Activated naive CD4-positive, alpha-beta T cell treated with anti-CD3 and anti-CD28 coated beads, Interleukin-2, amount 50 U/mL, for 72 hours (primary cell): ENCODE measurements around the gene SIRPA. TPM values are rescaled to one million over a fixed set of nuclear protein-coding genes. Genes with fewer than 3 reads are reported as not detected.
"Not testable (repeated sequence)": the region's sequence is repeated elsewhere in the genome, so short reads cannot be mapped to it uniquely, and the experiment has no call there.

ENCODE experiments used
- ATAC-seq, 2 donors: fragments of 150-1000 bp; cut with Tn5 transposase; 2 replicates each; pipeline ENCODE4 v1.10.0; 2021; ENCODE audit warnings: mild to moderate bottlenecking in 2 of 2, moderate library complexity in 2 of 2
- DNase-seq, 2 donors: peaks; one replicate each; pipeline ENCODE4 v3.0.0; 2021 to 2022; ENCODE audit warnings: low spot score in 2 of 2
- H3K27ac Mint-ChIP-seq, 2 donors: one replicate each; pipeline ENCODE4 v1.8.0; 2022; ENCODE audit warnings: mild to moderate bottlenecking in 2 of 2, mixed read lengths in 2 of 2
- H3K36me3 Mint-ChIP-seq, 2 donors: one replicate each; pipeline ENCODE4 v1.8.0; 2022; ENCODE audit warnings: mixed read lengths in 2 of 2
- H3K9me3 Mint-ChIP-seq, 2 donors: one replicate each; pipeline ENCODE4 v1.8.0; 2022; ENCODE audit warnings: mixed read lengths in 2 of 2
- total RNA-seq, 2 donors: library from RNA; stranded (reverse); gene quantifications; one replicate each; pipeline ENCODE4 v1.2.3, GENCODE V29; 2022

Gene SIRPA
- total RNA-seq, 2 donors from 2014 or later, result 0.12 TPM; not detected in 1

DNA sequence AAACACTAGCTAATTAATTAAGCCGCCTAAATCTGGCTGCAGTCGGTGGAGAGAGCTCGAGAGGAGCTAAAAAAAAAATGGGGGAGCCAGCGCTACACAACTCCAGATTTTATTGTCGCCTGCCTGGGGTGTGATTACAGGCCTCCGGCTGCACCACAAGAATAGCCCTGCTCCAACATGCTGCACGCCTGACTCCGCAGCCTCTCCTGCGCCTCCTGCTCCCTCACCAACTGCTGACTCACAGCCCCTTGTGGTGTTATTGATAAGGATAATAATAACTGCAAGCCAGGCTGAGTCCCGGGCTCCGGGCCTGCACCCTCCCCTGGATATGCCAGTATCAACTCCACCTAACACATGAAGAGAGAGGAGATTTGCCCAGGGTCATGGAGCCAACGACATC lies 16.8 kb downstream of the SIRPA start:
- no peak for DNase-seq
- no peak for ATAC-seq
- no peaks in the 10 kb centered on the region for H3K36me3 Mint-ChIP-seq
- no peaks in the 10 kb centered on the region for H3K9me3 Mint-ChIP-seq
- H3K27ac Mint-ChIP-seq, result no peak overlapping the region

DNA sequence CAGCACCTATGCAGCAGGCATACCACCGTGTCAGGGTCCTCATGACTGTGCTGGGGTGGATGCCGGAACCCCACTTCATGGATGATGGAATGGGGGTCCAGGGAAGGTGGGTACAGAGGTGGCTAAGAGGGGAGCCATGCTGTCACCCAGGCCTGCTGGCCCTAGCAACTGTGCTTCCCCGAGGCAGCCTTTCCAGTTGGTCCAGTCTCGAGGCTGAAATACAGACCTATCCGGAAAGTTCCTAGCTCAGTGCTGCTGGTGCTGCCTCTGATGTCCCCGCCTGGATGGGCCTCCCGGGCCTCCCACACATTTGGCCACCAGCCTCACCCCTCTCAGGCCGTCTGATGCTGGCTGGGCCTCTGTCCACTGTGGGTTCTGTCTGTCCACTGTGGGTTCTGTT lies 17.4 kb downstream of the SIRPA start:
- DNase-seq (no peak), ATAC-seq (no peak)
- Mint-ChIP-seq H3K9me3 (no peaks in the 10 kb centered on the region), H3K27ac (no peak overlapping the region), H3K36me3 (no peaks in the 10 kb centered on the region)

DNA sequence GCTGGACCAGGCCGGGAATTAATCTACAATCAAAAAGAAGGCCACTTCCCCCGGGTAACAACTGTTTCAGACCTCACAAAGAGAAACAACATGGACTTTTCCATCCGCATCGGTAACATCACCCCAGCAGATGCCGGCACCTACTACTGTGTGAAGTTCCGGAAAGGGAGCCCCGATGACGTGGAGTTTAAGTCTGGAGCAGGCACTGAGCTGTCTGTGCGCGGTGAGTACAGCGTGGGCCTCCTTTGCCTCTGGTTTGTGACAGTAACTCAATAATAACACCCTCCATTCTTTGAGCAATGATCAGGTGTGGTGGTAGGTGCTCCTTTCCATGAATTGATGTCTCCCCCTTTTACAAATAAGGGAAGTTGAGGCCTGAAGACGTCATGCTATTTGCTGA lies 20.0 kb downstream of the SIRPA start:
- peak overlapping the region in 1 of 2 donors; percentile 1 for H3K27ac Mint-ChIP-seq
- H3K9me3 Mint-ChIP-seq, H3K36me3 Mint-ChIP-seq, DNase-seq, ATAC-seq: not testable (repeated sequence)

DNA sequence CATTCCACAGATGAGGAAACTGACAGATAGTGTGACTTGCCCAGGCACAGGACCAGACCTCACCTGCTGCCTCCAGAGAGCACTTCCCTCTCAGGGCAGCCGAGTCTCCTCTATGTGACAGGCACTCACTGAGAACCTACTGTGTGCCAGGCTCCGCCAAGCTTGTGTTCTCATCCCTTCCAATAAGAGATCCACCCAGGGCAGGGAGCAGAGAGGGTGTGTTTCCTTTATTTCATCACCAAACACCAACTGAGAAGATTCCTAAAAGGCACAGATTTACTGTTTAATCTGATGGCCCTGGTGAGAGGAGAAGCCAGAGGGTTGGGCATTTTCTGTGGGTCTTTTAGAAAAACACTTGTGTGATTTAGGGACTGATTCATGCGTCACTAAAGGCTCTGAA lies 20.5 kb downstream of the SIRPA start:
- no peaks in the 10 kb centered on the region for H3K9me3 Mint-ChIP-seq
- DNase-seq (no peak), ATAC-seq (no peak)
- H3K27ac Mint-ChIP-seq, result peak overlapping the region in 1 of 2 donors; percentile 1
- no peaks in the 10 kb centered on the region for H3K36me3 Mint-ChIP-seq

DNA sequence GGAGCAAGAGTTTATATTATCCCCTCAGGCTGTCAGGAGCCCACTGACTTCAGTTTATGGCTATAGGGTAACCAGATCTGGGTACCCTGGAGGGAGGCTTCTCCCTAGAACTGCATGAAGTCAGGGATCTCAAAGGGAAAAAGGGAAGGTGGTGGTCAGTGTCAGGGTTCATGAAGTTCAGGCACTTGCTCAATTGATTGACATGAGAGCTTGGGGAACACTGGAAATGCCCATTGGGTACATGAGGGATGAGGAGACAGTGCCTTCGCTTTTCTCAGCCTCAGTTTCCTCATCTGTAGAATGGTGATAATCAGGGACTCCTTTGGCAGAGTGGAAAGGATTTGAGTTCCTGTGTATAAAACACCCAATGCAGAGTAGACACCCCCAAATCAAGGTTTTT lies 22.6 kb downstream of the SIRPA start:
- ATAC-seq, result no peak
- Mint-ChIP-seq H3K9me3 (no peaks in the 10 kb centered on the region), H3K27ac (no peak overlapping the region), H3K36me3 (no peaks in the 10 kb centered on the region)
- DNase-seq, result no peak

DNA sequence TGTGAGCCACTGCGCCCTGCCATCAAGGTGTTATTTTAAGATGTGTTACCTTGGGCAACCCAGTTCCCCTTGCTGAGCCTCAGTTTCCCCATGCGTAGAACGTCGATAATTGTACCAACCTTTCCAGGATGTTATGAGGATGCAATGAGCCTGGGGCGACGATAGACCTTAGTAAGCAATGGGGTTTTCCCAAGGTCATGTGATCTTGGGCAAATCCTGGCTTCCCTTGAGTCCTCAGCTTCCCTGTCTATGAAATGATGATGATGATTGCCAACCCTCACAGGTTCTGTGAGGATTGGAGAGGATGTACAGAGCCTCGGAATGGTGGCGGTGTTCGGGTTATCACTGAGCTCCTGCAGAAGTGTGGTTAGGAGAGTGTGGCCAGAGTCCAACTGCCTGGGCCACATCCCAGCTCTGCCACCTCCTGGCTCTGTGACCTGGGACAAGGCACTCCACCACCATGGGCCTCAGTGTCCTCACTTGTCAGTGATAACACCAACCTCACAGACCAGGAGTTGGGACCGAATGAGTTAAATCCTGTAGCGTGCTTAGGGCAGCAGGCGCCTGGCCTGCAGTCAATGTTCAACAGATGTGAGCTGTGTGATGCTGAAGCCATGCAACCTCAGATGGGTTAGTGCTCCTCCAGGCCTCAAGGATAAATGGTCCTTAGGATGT lies 23.4 kb downstream of the SIRPA start:
- ATAC-seq (no peak), DNase-seq (no peak)
- Mint-ChIP-seq H3K27ac (no peak overlapping the region), H3K36me3 (no peaks in the 10 kb centered on the region), H3K9me3 (no peaks in the 10 kb centered on the region)

DNA sequence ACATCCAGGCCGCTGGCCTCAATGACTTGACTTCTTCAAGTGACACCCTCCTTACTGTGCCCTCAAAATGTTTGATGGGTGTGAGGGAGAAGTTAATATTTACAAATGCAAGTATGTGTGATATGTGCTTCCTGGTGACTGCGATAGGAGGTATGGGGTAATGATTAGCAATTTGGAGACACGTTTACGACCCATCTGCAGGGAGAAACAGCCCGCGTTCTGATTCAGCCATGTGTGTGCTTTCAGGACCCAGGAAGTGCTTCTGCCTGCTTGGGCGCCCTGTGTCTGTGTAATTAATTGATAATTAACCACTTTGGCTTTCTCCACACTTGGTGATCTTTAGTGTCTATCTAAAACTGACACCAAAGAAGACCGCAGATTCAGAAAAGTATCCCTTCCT lies 25.0 kb downstream of the SIRPA start:
- ATAC-seq (no peak), DNase-seq (no peak)
- Mint-ChIP-seq H3K27ac (no peak overlapping the region), H3K36me3 (no peaks in the 10 kb centered on the region), H3K9me3 (no peaks in the 10 kb centered on the region)

DNA sequence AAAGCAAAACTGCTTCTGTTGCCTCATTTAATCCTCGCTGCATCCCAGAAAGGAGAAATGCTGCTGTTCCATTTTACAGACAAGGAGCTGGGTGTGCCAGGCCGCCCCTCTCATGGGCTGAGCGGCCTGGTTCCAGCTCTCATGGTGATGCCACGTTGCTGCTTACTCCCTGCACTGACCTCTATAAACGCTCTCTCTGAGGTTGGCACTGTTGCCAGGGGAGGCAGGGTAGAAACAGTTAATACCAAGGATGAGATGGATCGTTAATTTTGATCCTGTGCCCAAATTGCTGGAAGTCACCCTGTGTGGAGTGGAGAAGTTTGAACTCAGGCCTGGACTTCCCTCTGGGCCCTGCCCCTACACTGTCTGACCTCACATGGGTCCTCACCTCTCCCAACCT lies 25.6 kb downstream of the SIRPA start:
- ATAC-seq (no peak), DNase-seq (no peak)
- Mint-ChIP-seq H3K36me3 (no peaks in the 10 kb centered on the region), H3K9me3 (no peaks in the 10 kb centered on the region), H3K27ac (no peak overlapping the region)

DNA sequence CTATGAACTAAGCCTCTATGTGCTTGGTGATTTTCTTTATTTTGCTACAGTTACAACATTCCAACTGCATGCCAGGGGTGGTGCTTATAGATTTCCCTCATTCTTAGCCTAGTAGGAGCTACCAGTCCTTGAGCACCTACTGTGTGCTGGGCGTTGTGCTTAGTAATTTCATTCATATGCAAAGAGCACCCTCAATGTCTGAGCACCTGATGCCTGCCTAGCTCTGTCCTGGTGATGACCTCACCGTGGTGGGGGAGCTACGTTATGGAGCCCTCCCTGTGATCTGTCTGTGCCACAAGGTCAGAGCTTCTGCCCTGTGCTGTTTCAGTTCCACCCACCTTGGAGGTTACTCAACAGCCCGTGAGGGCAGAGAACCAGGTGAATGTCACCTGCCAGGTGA lies 26.8 kb downstream of the SIRPA start:
- not testable (repeated sequence) for H3K27ac Mint-ChIP-seq, H3K36me3 Mint-ChIP-seq

DNA sequence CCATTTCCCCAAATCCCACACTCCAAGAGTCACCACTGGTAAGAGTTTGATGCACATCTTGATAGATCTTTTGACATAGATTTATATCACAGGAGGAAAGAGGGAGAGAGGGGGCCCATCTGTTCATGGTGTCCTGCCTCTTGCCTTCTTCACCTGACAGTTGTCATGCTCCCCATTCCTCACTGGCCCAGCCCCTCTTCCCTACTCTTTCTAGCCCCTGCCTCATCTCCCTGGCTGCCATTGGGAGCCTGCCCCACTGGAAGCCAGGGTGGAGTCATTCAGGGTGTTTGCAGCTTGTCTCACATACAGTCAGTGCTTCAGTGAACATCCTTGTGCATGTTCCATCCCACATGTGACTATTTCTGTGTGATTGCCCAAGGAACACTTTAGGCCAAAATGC lies 27.6 kb downstream of the SIRPA start:
- H3K36me3 Mint-ChIP-seq, result no peaks in the 10 kb centered on the region
- H3K9me3 Mint-ChIP-seq, result no peaks in the 10 kb centered on the region

More for the DNA sequence above, 26.8 kb downstream of the SIRPA start:
- not testable (repeated sequence) for DNase-seq, ATAC-seq, H3K9me3 Mint-ChIP-seq

DNA sequence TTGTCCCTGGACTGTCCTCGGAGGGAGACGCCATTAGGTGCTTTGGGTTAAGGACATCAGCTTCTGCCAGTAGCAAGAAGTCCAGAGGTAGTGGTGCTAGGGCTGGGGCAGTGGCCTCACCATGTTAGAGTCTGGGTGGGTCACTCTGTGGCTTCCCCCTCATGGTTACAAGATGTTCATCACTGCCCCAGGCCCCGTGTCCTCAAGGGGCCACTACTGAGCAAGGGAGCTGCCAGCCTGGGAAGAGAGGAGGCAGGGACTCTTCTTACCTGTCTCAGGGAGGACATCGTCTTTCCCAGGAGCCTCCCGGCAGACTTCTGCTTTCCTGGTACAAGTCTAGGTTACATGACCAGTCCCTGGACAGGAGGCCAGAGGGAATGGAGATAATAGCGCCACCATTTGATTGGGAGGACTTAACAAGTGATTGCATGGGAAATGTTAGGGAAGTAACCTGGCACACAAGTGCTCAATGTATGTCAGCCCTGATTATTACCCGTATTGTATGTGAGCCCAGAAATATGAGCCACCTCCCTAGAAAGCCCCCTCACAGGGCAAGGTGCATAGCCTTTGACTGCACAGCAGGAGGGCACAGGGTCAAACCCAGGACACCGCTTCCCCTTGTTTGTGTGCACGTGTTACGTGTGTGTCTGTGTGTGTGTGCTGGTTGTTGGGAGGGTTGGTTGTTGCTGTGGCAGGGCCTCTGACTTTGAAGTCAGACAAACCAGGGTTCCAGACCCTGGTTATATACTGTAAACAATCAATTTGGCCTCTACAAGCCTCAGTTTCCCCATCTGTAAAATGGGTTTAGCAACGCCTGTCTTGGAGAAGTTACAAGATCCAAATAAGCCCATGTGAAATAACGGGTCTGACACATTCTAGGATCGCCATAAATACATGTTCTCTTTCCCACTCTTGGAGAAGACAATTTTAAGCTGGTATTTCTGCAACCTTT lies 30.0 kb downstream of the SIRPA start:
- H3K27ac Mint-ChIP-seq, result no peak overlapping the region
- DNase-seq (no peak), ATAC-seq (no peak)
- H3K9me3 Mint-ChIP-seq, result no peaks in the 10 kb centered on the region
- no peaks in the 10 kb centered on the region for H3K36me3 Mint-ChIP-seq

More for the DNA sequence above, 27.6 kb downstream of the SIRPA start:
- H3K27ac Mint-ChIP-seq, result no peak overlapping the region
- DNase-seq (no peak), ATAC-seq (no peak)

DNA sequence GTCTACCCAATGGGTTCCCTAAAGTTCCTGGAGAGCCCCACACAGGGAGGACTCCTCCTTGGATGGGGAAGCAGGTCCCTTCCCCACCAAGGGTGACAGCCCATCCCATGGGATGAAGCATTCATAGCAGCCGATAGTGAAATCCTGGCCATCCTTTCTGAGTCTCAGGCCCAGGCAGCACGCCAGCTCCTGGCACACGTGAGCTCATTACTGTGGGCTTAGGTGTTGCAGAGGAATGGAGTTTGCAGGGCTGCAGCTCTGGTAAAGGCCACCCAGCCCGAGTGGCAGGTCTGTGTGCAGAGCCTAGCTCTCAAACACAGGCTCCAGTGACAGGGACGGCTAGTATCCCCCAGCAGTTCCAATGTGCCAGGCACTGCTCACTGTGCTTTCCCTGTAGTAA lies 31.0 kb downstream of the SIRPA start:
- Mint-ChIP-seq H3K9me3 (no peaks in the 10 kb centered on the region), H3K36me3 (no peaks in the 10 kb centered on the region), H3K27ac (no peak overlapping the region)
- DNase-seq (no peak), ATAC-seq (no peak)

DNA sequence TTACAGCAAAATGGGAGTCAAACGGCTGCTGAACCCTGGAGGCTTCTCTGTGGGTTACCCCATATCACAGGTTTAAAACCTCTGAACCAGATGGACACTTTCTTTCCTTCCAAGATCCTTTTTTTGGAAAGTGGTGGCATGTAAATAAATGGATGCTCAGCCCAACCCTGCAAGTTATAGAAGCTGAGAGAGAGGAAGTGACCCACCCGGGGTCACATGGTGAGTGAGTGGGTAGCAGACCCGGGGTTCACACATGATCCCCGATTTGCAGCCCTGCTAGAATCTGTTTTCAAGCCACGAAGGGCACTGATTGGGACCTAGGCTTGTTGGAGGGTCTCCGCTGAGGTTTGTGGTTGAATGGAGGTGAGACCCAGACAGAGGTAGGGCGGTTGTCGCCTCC lies 32.0 kb downstream of the SIRPA start:
- Mint-ChIP-seq H3K36me3 (no peaks in the 10 kb centered on the region), H3K27ac (no peak overlapping the region), H3K9me3 (no peaks in the 10 kb centered on the region)
- ATAC-seq (no peak), DNase-seq (no peak)

DNA sequence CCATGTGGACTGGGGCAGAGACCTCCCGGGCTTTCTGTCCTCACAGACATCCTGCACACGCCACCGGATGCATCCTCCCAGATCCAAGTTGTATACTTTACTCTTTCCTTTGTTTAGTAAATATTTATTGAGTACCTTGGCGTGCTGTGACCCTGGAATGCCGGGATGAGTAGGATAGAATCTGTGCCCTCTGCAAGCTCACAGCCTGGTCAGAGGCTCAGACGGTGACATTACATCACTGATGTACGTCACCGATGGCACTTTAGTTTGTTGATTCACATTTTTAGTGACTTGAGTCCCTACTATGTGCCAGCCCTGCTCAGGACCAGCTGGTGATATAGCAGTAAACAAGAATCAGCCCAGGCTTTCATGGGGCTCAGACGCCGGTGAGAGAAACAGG lies 32.9 kb downstream of the SIRPA start:
- Mint-ChIP-seq H3K36me3 (no peaks in the 10 kb centered on the region), H3K27ac (no peak overlapping the region), H3K9me3 (no peaks in the 10 kb centered on the region)
- no peak for DNase-seq
- no peak for ATAC-seq

DNA sequence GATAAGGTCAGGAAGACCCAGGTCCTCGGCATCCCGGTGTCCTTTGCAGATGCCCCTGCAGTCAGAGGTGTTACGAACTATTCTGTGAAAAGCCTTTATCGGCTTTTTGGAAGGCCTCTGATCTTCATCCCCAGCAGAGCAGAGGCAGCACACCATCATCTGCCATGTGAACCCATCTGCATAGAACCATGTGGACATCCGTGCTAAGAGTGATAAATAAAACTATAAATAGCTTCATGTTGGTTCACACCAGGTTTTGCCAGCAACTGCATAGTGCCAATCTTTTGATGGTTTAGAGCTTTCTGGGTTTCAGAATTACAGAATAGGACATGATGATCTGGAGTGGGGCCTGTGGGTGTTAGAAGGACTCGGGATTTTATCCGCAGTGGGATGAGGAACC lies 33.6 kb downstream of the SIRPA start:
- ATAC-seq, result no peak
- DNase-seq, result no peak
- Mint-ChIP-seq H3K36me3 (no peaks in the 10 kb centered on the region), H3K9me3 (no peaks in the 10 kb centered on the region), H3K27ac (no peak overlapping the region)

DNA sequence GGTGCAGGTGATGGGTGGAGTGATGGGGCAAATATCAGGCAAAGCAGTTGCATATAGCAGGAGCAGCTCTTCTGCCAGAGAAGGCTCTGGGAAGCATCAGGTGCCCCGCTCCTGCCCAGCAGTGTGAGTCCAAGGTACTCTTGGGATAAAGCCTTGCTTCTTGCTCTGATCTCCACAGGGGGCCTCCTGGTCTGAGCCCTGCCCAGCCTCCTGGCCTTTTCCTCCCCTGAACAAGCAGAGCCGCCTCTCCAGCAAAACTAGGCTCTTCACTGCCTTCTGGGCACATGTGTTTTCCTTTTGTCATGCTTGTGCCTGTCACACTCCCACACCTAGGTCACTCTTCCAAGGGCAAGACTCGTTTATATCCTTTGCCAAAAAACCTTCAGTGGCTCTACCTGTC lies 34.3 kb downstream of the SIRPA start:
- H3K36me3 Mint-ChIP-seq, result no peaks in the 10 kb centered on the region
- ATAC-seq (no peak), DNase-seq (no peak)
- no peaks in the 10 kb centered on the region for H3K9me3 Mint-ChIP-seq
- H3K27ac Mint-ChIP-seq, result no peak overlapping the region

DNA sequence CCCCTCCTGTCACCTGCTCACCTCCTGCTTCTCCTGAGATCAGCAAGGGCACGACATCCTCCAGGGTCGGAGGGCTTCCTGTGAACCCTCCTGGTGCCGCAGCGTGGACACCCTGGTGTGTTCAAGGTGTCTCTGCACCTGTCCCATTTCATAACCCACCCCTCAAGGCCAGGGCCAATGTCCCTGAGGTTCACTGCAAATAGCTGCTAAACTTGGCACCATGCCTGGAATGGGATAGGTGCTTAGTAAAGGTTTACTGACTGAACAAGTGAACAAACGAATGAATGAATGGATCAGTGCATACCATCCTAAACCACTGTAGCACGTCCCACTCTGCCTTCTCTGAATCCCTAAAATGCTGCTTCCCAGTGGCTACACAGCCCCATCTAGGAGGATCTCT lies 35.0 kb downstream of the SIRPA start:
- no peak for ATAC-seq
- Mint-ChIP-seq H3K9me3 (no peaks in the 10 kb centered on the region), H3K27ac (no peak overlapping the region), H3K36me3 (no peaks in the 10 kb centered on the region)
- DNase-seq, result no peak

DNA sequence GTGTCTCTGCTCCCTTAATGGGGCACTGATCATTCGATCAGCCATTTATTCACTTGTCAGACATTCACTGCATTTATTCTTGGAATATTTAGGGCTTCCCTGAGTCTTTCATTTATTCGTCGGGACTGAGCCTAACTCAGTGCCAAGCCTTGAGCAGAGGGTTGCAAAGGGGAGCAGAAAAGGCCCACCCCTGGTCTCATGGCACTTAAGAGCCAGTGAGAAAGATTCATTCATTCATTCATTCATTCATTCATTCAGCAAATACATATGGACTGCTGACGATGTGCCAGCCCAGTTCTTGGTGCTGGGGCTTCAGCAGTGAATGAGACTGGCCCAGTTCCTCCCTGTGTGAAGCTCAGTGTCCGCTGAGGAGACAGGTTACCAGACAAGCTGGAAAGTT lies 36.6 kb downstream of the SIRPA start:
- Mint-ChIP-seq H3K9me3 (no peaks in the 10 kb centered on the region), H3K36me3 (no peaks in the 10 kb centered on the region), H3K27ac (no peak overlapping the region)
- DNase-seq (no peak), ATAC-seq (no peak)
